GM21786 (cell line): Measurements from ENCODE around the gene IL1RAPL2.
"Not testable (repeated sequence)": the region's sequence is repeated elsewhere in the genome, so short reads cannot be mapped to it uniquely, and the experiment has no call there.

ENCODE experiments used
- ATAC-seq: cut with Tn5 transposase; IDR thresholded peaks from one replicate; pipeline ENCODE4 v1.9.1; 2021; ENCODE audit not compliant: unreplicated experiment

The IL1RAPL2 gene

GRCh38 chrX:104669063-104669462 is 103.1 kb downstream of the IL1RAPL2 start:
- no peak for ATAC-seq

GRCh38 chrX:104670051-104670450 is 104.1 kb downstream of the IL1RAPL2 start:
- no peak for ATAC-seq

GRCh38 chrX:104677517-104677916 is 111.5 kb downstream of the IL1RAPL2 start:
- not testable (repeated sequence) for ATAC-seq

- no peak for ATAC-seq
Observed at GRCh38 chrX:104679175-104679574, 113.2 kb downstream of the IL1RAPL2 start.

- no peak for ATAC-seq
Observed at GRCh38 chrX:104681214-104681613, 115.2 kb downstream of the IL1RAPL2 start.

GRCh38 chrX:104684077-104684476 is 118.1 kb downstream of the IL1RAPL2 start:
- ATAC-seq: no peak

- no peak for ATAC-seq
Observed at GRCh38 chrX:104695593-104695992, 129.6 kb downstream of the IL1RAPL2 start.

GRCh38 chrX:104696667-104697066 is 130.7 kb downstream of the IL1RAPL2 start:
- no peak for ATAC-seq

- ATAC-seq: no peak
Observed at GRCh38 chrX:104697294-104697693, 131.3 kb downstream of the IL1RAPL2 start.

- no peak for ATAC-seq
Observed at GRCh38 chrX:104707042-104707441, 141.0 kb downstream of the IL1RAPL2 start.

GRCh38 chrX:104707572-104707971 is 141.6 kb downstream of the IL1RAPL2 start:
- no peak for ATAC-seq

GRCh38 chrX:104712515-104712914 is 146.5 kb downstream of the IL1RAPL2 start:
- no peak for ATAC-seq

- ATAC-seq: no peak
Observed at GRCh38 chrX:104721854-104722253, 155.9 kb downstream of the IL1RAPL2 start.

GRCh38 chrX:104728456-104728855 is 162.5 kb downstream of the IL1RAPL2 start:
- ATAC-seq: no peak

GRCh38 chrX:104742355-104742754 is 176.4 kb downstream of the IL1RAPL2 start:
- ATAC-seq: no peak

GRCh38 chrX:104745152-104745551 is 179.2 kb downstream of the IL1RAPL2 start:
- no peak for ATAC-seq

- no peak for ATAC-seq
Observed at GRCh38 chrX:104749951-104750610, 184.1 kb downstream of the IL1RAPL2 start.

GRCh38 chrX:104762641-104763040 is 196.6 kb downstream of the IL1RAPL2 start:
- ATAC-seq: no peak

- no peak for ATAC-seq
Observed at GRCh38 chrX:104789784-104790183, 223.8 kb downstream of the IL1RAPL2 start.

GRCh38 chrX:104795804-104796203 is 229.8 kb downstream of the IL1RAPL2 start:
- ATAC-seq: no peak

GRCh38 chrX:104803219-104803618 is 237.2 kb downstream of the IL1RAPL2 start:
- no peak for ATAC-seq

- ATAC-seq: no peak
Observed at GRCh38 chrX:104806346-104806745, 240.3 kb downstream of the IL1RAPL2 start.

- ATAC-seq: no peak
Observed at GRCh38 chrX:104833401-104833800, 267.4 kb downstream of the IL1RAPL2 start.
